HepG2 (cell line): ENCODE data around the gene POLA1. TPM values are rescaled to one million over a fixed set of nuclear protein-coding genes. Genes with fewer than 3 reads are reported as not detected.

Experiments
- ATAC-seq: fragments of 200-7000 bp; cut with Tn5 transposase; 3 replicates; pipeline ENCODE4 v1.9.1; 2020; ENCODE audit warnings: mild to moderate bottlenecking, moderate library complexity
- BruUV-seq: library from RNA; stranded (reverse); fragments of 400-500 nt; replicated peaks from 2 replicates; lab custom pipeline; 2021; lab: Mats Ljungman, UMichigan
- CTCF ChIA-PET: fragments of 300-600 bp; formaldehyde crosslinking; extraction: SDS; loops from one replicate; lab custom pipeline; 2021; ENCODE audit warnings: low total read pairs, inconsistent platforms, low intra/inter-chr PET ratio; lab: Yijun Ruan, JAX
- POLR2A ChIA-PET: fragments of 350-600 bp; sonication (Branson Sonifier 250); formaldehyde crosslinking; loops from one replicate; lab custom pipeline; 2020; ENCODE audit warnings: antibody characterized with exemption, inconsistent platforms; lab: Yijun Ruan, JAX
- DNase-seq: peaks from one replicate; pipeline ENCODE4 v3.0.0-alpha.2; 2015; ENCODE audit warnings: low spot score
- FAIRE-seq: peaks from 3 replicates; lab custom pipeline; 2011; peaks lifted over from hg19 to GRCh38; lab: Jason Lieb, UNC
- H2AFZ ChIP-seq: one replicate; pipeline ENCODE4 v1.6.1; 2011; ENCODE audit warnings: low read length, inconsistent platforms
- H3K27ac ChIP-seq: fragments of 300-600 bp; 3 replicates; pipeline ENCODE4 v1.8.0; 2011; ENCODE audit warnings: mixed run types, mild to moderate bottlenecking, mixed read lengths, low read length, inconsistent platforms; ENCODE audit not compliant: insufficient read depth; ENCODE audit errors: extremely low read length
- H3K27me3 ChIP-seq, 2 experiments: fragments of 200-600 bp in 1 of 2; 2 replicates in 1 of 2; 3 replicates in 1 of 2; pipeline versions ENCODE4 v1.6.0 to v1.8.0; 2011; ENCODE audit warnings: low read length in 2 of 2, mild to moderate bottlenecking in 2 of 2, moderate library complexity in 2 of 2, inconsistent platforms in 1 of 2; ENCODE audit not compliant: insufficient read depth in 2 of 2, control insufficient read depth in 1 of 2
- H3K36me3 ChIP-seq, 2 experiments: fragments of 200-600 bp in 1 of 2; replicated peaks in 1 of 2; 2 replicates in 1 of 2; 3 replicates in 1 of 2; pipeline versions ENCODE4 v1.5.1 to v1.8.0; 2011; ENCODE audit warnings: low read length in 2 of 2, inconsistent platforms in 1 of 2; ENCODE audit not compliant: insufficient read depth in 2 of 2, control insufficient read depth in 1 of 2
- H3K4me1 ChIP-seq: 2 replicates; pipeline ENCODE4 v1.5.1; 2012; ENCODE audit warnings: low read length, inconsistent platforms; ENCODE audit not compliant: insufficient read depth
- H3K4me2 ChIP-seq: 2 replicates; pipeline ENCODE4 v1.6.0; 2011; ENCODE audit warnings: low read depth, low read length, inconsistent platforms
- H3K4me3 ChIP-seq, 3 experiments: fragments of 200-600 bp in 1 of 3; sonication (generic), shearing (Covaris generic) in 1 of 3; replicated peaks in 1 of 3; 2 replicates each; pipeline ENCODE4 v1.5.1; 2011 to 2016; ENCODE audit warnings: low read length in 3 of 3, inconsistent platforms in 2 of 3, low read depth in 2 of 3, mild to moderate bottlenecking in 2 of 3, control low read depth in 1 of 3, mixed read lengths in 1 of 3; ENCODE audit not compliant: insufficient read depth in 1 of 3
- H3K79me2 ChIP-seq: one replicate; pipeline ENCODE4 v1.6.1; 2011; ENCODE audit warnings: low read length, inconsistent platforms; ENCODE audit not compliant: insufficient read depth
- H3K9ac ChIP-seq: 2 replicates; pipeline ENCODE4 v1.6.0; 2011; ENCODE audit warnings: mild to moderate bottlenecking, low read depth, low read length, inconsistent platforms; ENCODE audit not compliant: insufficient read depth
- H3K9me3 ChIP-seq: 2 replicates; pipeline ENCODE4 v1.5.1; 2012; ENCODE audit warnings: mild to moderate bottlenecking, low read length
- H4K20me1 ChIP-seq: 2 replicates; pipeline ENCODE4 v1.6.0; 2011; ENCODE audit warnings: inconsistent platforms, mild to moderate bottlenecking, low read length, moderate library complexity; ENCODE audit not compliant: insufficient read depth
- CEBPZ ChIP-seq: IDR thresholded peaks from 2 replicates; pipeline ENCODE4 v1.6.1; 2012; ENCODE audit warnings: low read length, improper control_type of control experiment
- DDIT3 ChIP-seq: sonication (generic); formaldehyde crosslinking; IDR thresholded peaks from 2 replicates; pipeline ENCODE4 v1.4.0; 2020; ENCODE audit warnings: mild to moderate bottlenecking, missing genetic modification reagents
- HNF4A ChIP-seq: sonication (generic); formaldehyde crosslinking; IDR thresholded peaks from 2 replicates; pipeline ENCODE4 v1.4.0; 2020; ENCODE audit warnings: missing genetic modification reagents
- KAT7 ChIP-seq: IDR thresholded peaks from 2 replicates; pipeline ENCODE4 v1.6.1; 2018; ENCODE audit warnings: borderline replicate concordance, missing compliant biosample characterization
- MAF1 ChIP-seq: sonication (generic); formaldehyde crosslinking; IDR thresholded peaks from 2 replicates; pipeline ENCODE4 v1.5.0; 2020; ENCODE audit warnings: missing genetic modification reagents, borderline replicate concordance
- TSC22D2 ChIP-seq: sonication (generic); formaldehyde crosslinking; IDR thresholded peaks from 2 replicates; pipeline ENCODE4 v1.5.1; 2020; ENCODE audit warnings: missing genetic modification reagents, mild to moderate bottlenecking, borderline replicate concordance
- ZBED4 ChIP-seq: sonication (generic); formaldehyde crosslinking; IDR thresholded peaks from 2 replicates; pipeline ENCODE4 v1.4.0; 2020; ENCODE audit warnings: missing genetic modification reagents, borderline replicate concordance
- ZEB1 ChIP-seq: IDR thresholded peaks from 2 replicates; pipeline ENCODE4 v1.6.1; 2012; ENCODE audit warnings: mild to moderate bottlenecking, low read depth, inconsistent platforms; ENCODE audit not compliant: insufficient replicate concordance
- ZMYM4 ChIP-seq: sonication (generic); formaldehyde crosslinking; IDR thresholded peaks from 2 replicates; pipeline ENCODE4 v1.8.1; 2023; ENCODE audit warnings: mild to moderate bottlenecking, missing genetic modification reagents
- ZNF260 ChIP-seq: sonication (generic); formaldehyde crosslinking; IDR thresholded peaks from 2 replicates; pipeline ENCODE4 v1.4.0; 2020; ENCODE audit warnings: missing genetic modification reagents, low read depth, mild to moderate bottlenecking, borderline replicate concordance
- ZNF75D ChIP-seq: sonication (generic); formaldehyde crosslinking; IDR thresholded peaks from 2 replicates; pipeline ENCODE4 v1.8.1; 2023; ENCODE audit warnings: missing genetic modification reagents, mild to moderate bottlenecking, borderline replicate concordance
- WGBS: methylation state at CpG from one replicate; pipeline ENCODE4 v1.1.6; 2017; ENCODE audit warnings: low lambda C conversion rate; 5-methylcytosine and 5-hydroxymethylcytosine counted together
- in situ Hi-C: cut with HindIII; loops from 2 replicates; pipeline ENCODE4 v1.10.0; 2017; ENCODE audit warnings: low pct_unique_long_range_greater_than_20kb; ENCODE audit not compliant: extremely low pct_ligation_motif_present
- intact Hi-C: fragments of 100-400 bp; cut with micrococcal nuclease; formaldehyde crosslinking; loops from one replicate; pipeline ENCODE4 v1.10.0; 2022; ENCODE audit not compliant: unreplicated experiment
- polyA plus RNA-seq, 8 experiments: library from polyadenylated mRNA; depleted of rRNA in 3 of 8; stranded (reverse) in 7 of 8; unstranded in 1 of 8; fragments of >200 nt; fragmentation: Illumina TruSeq in 4 of 8; extraction: Trizol in 4 of 8; gene quantifications; 2 replicates each; pipeline versions ENCODE4 v1.2.1 to v1.2.3, GENCODE V29; 2011 to 2016; ENCODE audit warnings: low read depth in 4 of 8, missing spikeins in 1 of 8, mixed read lengths in 1 of 8; ENCODE audit not compliant: insufficient read depth in 1 of 8
- total RNA-seq, 5 experiments: library from RNA; depleted of rRNA; stranded (reverse); fragments of >200 nt; fragmentation: Illumina TruSeq; extraction: Trizol; gene quantifications; 2 replicates each; pipeline ENCODE4 v1.2.3, GENCODE V29; 2016; ENCODE audit warnings: low read depth in 1 of 5

POLA1 gene
- total and polyA plus RNA-seq, 2 of the 13 experiments (the other 11 are each of a cell fraction or from before 2014, with no cell fraction given): 3.3 to 26.5 TPM

GRCh38 chrX:24996096-24996709 is 302.5 kb downstream of the POLA1 start:
- intact Hi-C loops: no loop called here
- CTCF ChIA-PET: no interaction called here
- POLR2A ChIA-PET: no interaction called here
- DNase-seq: no peak
- Histone ChIP-seq H4K20me1 (no peaks in the 10 kb centered on the region), H3K9me3 (no peaks in the 10 kb centered on the region), H3K36me3 (no peaks in the 10 kb centered on the region), H3K27ac (no peak overlapping the region), H3K4me1 (peaks cover 11% of the 10 kb centered on the region), H2AFZ (no peak overlapping the region), H3K79me2 (no peaks in the 10 kb centered on the region), H3K9ac (no peak overlapping the region)
- peak; percentile 62; the same call in 2 of the 3 replicates for ATAC-seq
- no peak for TF ChIP-seq ZEB1
- TF ChIP-seq DDIT3 (CRISPR knock-in tag): no peak
- TF ChIP-seq KAT7 (CRISPR knock-in tag): no peak
- TF ChIP-seq TSC22D2 (CRISPR knock-in tag): no peak
- peak; percentile 34 for TF ChIP-seq HNF4A (CRISPR knock-in tag)
- TF ChIP-seq, all 625 proteins: peak for 1
- in situ Hi-C loops: no loop called here
- BruUV-seq: no TSS peak
- Histone ChIP-seq H3K4me2 (no peak overlapping the region), H3K4me3 (no peak overlapping the region), H3K27me3 (no peaks in the 10 kb centered on the region)
- 69% methylated on average over 5 of the region's 5 CpGs for WGBS
- FAIRE-seq: no peak

- BruUV-seq: no TSS peak
- H3K27ac ChIP-seq: no peak overlapping the region
- intact Hi-C loops: no loop called here
- no peaks in the 10 kb centered on the region for H3K27me3 ChIP-seq
- CTCF ChIA-PET: no interaction called here
- H4K20me1 ChIP-seq: no peaks in the 10 kb centered on the region
- DNase-seq: no peak
- ATAC-seq: no peak
- no peak for FAIRE-seq
- no peak overlapping the region for H3K9ac ChIP-seq
- H3K9me3 ChIP-seq: no peaks in the 10 kb centered on the region
- POLR2A ChIA-PET: no interaction called here
- H3K36me3 ChIP-seq: no peaks in the 10 kb centered on the region
- WGBS: 97% methylated on average over 8 of the region's 8 CpGs
- H3K4me2 ChIP-seq: no peak overlapping the region
- no peak overlapping the region for H3K4me3 ChIP-seq
- H2AFZ ChIP-seq: no peak overlapping the region
- peaks cover 11% of the 10 kb centered on the region for H3K4me1 ChIP-seq
- in situ Hi-C loops: no loop called here
- H3K79me2 ChIP-seq: no peaks in the 10 kb centered on the region
- TF ChIP-seq ZNF260 (CRISPR knock-in tag) (no peak), ZNF75D (CRISPR knock-in tag) (no peak), MAF1 (CRISPR knock-in tag) (no peak), CEBPZ (no peak), ZBED4 (CRISPR knock-in tag) (no peak), ZMYM4 (CRISPR knock-in tag) (no peak)
Measured at GRCh38 chrX:24999511-24999910, 305.8 kb downstream of the POLA1 start.
